Left lung (tissue), 10 donors: ENCODE results near the gene MPPED2. TPM values are rescaled to one million over a fixed set of nuclear protein-coding genes. Genes with fewer than 3 reads are reported as not detected.

Source experiments
- ATAC-seq: fragments of 200-7000 bp; cut with Tn5 transposase; one replicate; pipeline ENCODE4 v1.9.1; 2020; ENCODE audit warnings: moderate library complexity
- DNase-seq, 4 donors: peaks; one replicate each; pipeline ENCODE4 v3.0.0-alpha.2; 2013 to 2020
- H3K27ac ChIP-seq, 2 donors: fragments of 200-600 bp; sonication (generic) in 1 of 2; one replicate each; pipeline versions ENCODE4 v1.5.0 to v1.8.0; 2020 to 2021
- H3K27me3 ChIP-seq, 2 donors: fragments of 200-600 bp; sonication (generic) in 1 of 2; one replicate each; pipeline versions ENCODE4 v1.5.0 to v1.8.0; 2020 to 2021
- H3K36me3 ChIP-seq, 2 donors: fragments of 200-600 bp; sonication (generic) in 1 of 2; one replicate each; pipeline versions ENCODE4 v1.5.0 to v1.8.0; 2020 to 2021
- H3K4me1 ChIP-seq, 2 donors: fragments of 200-600 bp; one replicate each; pipeline ENCODE4 v1.8.0; 2021
- H3K4me3 ChIP-seq, 2 donors: fragments of 200-600 bp; sonication (generic) in 1 of 2; one replicate each; pipeline versions ENCODE4 v1.5.0 to v1.8.0; 2020 to 2021; ENCODE audit warnings: mild to moderate bottlenecking in 1 of 2
- H3K9me3 ChIP-seq, 2 donors: fragments of 200-600 bp; sonication (generic) in 1 of 2; one replicate each; pipeline versions ENCODE4 v1.5.0 to v1.8.0; 2020 to 2021
- intact Hi-C, 2 donors: fragments of 100-400 bp; cut with DNase I; formaldehyde crosslinking; loops; one replicate each; pipeline versions ENCODE4 v1.11.2 to v1.14.2; 2022
- polyA plus RNA-seq, 6 donors: library from polyadenylated mRNA; unstranded; fragments of 120-200 nt; gene quantifications; one replicate each; pipeline ENCODE4 v1.2.1, GENCODE V29; 2013; ENCODE audit not compliant: insufficient read length in 6 of 6
- total RNA-seq, 2 donors: library from RNA; stranded (reverse); fragmentation: NEBNext Ultra II Directional; extraction: Animal tissue kit (Norgen Biotek cat#: 25700); gene quantifications; one replicate each; pipeline ENCODE4 v1.2.1, GENCODE V29; 2021
- TF ChIP-seq, protein P1 (sequence below), 2 donors: fragments of 200-600 bp; sonication (generic) in 1 of 2; IDR thresholded peaks; one replicate each; pipeline versions ENCODE4 v1.5.0 to v1.8.0; 2021; ENCODE audit warnings: antibody characterized with exemption in 2 of 2
- donor health status: DM: no; HTN: yes; CAD: no.
- donor health status: DM: no; HTN: no; CAD: no.

Gene MPPED2
- total and polyA plus RNA-seq, 8 donors: 0.26 to 5.3 (median 3.2) TPM

DNA sequence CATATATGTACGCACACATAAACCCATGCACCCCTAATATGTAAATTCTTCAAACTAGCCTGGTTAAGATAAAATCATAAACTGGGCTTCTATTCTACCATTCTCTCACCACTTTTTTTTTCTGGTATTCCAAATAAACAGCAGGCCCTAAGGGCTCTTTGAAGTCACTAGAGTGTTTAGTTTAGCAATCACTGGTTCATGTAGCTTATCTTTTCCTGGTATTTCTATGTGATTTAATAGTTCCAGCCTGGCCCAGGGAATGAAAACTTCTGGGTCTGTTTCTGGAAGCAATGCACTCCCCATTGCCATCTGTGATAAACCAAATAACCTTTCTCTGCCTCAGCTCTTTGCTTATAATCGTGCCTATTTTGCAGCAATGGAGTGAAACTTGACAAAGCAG is 10.7 kb upstream of the MPPED2 start:
- H3K27me3 ChIP-seq: no peaks in the 10 kb centered on the region
- peak; percentile 56 for ATAC-seq
- no peak overlapping the region for H3K27ac ChIP-seq
- H3K36me3 ChIP-seq: no peaks in the 10 kb centered on the region
- intact Hi-C loops: no loop called here
- no peak overlapping the region for H3K4me3 ChIP-seq
- peak in 1 of 4 donors; percentile 18 for DNase-seq
- no peaks in the 10 kb centered on the region for H3K4me1 ChIP-seq
- TF ChIP-seq, protein P1, sequence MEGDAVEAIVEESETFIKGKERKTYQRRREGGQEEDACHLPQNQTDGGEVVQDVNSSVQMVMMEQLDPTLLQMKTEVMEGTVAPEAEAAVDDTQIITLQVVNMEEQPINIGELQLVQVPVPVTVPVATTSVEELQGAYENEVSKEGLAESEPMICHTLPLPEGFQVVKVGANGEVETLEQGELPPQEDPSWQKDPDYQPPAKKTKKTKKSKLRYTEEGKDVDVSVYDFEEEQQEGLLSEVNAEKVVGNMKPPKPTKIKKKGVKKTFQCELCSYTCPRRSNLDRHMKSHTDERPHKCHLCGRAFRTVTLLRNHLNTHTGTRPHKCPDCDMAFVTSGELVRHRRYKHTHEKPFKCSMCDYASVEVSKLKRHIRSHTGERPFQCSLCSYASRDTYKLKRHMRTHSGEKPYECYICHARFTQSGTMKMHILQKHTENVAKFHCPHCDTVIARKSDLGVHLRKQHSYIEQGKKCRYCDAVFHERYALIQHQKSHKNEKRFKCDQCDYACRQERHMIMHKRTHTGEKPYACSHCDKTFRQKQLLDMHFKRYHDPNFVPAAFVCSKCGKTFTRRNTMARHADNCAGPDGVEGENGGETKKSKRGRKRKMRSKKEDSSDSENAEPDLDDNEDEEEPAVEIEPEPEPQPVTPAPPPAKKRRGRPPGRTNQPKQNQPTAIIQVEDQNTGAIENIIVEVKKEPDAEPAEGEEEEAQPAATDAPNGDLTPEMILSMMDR (IDR thresholded peaks at IDR 0.05): no peak
- no peaks in the 10 kb centered on the region for H3K9me3 ChIP-seq

DNA sequence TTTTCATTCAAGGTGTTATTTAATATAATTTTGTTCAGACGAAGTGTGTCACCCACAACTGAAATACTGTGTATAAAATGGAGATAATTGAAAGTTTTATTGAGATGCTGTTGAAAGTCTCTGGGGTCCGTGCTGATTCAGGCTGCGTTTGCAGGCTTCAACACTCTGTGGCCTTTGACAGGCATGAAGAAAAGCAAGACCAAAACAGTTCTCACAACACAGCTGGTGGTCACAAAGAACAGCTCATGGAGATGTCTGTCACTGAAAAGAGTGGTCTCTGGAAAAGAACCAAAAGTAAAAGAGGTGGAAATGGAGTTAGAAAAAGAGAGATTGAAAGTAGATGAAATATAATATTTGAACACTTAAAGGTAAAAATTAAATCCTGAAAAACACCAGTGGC is 9.8 kb upstream of the MPPED2 start:
- TF ChIP-seq, protein P1 (IDR thresholded peaks at IDR 0.05): no peak
- Histone ChIP-seq H3K4me1 (no peaks in the 10 kb centered on the region), H3K4me3 (no peak overlapping the region), H3K27me3 (no peaks in the 10 kb centered on the region), H3K9me3 (no peaks in the 10 kb centered on the region), H3K27ac (no peak overlapping the region), H3K36me3 (no peaks in the 10 kb centered on the region)
- ATAC-seq (no peak), DNase-seq (no peak)
- intact Hi-C loops: no loop called here

DNA sequence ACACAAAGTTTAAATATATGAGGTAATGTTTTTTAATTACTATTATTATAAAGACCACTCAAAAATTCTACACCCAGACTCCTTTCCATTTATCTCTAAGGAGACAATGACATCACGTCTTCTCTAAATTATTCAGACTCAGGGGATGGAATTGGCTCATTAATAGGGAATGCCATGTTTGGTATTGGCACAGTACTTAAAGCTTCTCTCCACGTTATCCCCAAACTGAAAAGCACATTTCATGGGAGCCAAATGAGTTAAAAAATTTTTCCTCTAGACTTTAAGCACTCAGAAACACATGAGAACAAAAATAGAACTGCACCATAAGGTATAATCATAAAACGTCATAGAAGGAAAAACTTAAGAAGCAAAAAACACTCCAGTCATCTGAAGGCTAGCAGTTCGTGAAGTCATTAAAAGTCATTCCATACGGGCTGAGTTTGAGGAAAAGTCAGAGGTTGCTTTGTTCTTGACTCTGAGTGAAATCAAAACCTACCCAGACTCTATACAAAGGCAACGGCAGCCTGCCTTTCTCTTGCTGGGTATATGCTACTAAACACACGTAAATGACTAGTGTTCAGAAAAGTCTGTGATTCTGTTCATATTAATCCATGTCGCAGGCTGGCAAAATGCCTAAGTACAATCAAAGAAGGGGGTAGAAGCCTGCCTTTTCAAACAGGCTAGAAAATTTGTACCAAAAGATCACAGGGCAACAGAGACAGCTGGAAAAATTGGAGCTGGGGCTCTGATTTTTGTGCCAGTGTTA is 8.7 kb upstream of the MPPED2 start:
- Histone ChIP-seq H3K4me3 (no peak overlapping the region), H3K9me3 (no peaks in the 10 kb centered on the region), H3K4me1 (no peaks in the 10 kb centered on the region), H3K27ac (no peak overlapping the region), H3K36me3 (no peaks in the 10 kb centered on the region), H3K27me3 (no peaks in the 10 kb centered on the region)
- intact Hi-C loops: no loop called here
- TF ChIP-seq, protein P1 (IDR thresholded peaks at IDR 0.05): no peak
- ATAC-seq (no peak), DNase-seq (peak in 2 of 4 donors; percentile 12 to 23)

DNA sequence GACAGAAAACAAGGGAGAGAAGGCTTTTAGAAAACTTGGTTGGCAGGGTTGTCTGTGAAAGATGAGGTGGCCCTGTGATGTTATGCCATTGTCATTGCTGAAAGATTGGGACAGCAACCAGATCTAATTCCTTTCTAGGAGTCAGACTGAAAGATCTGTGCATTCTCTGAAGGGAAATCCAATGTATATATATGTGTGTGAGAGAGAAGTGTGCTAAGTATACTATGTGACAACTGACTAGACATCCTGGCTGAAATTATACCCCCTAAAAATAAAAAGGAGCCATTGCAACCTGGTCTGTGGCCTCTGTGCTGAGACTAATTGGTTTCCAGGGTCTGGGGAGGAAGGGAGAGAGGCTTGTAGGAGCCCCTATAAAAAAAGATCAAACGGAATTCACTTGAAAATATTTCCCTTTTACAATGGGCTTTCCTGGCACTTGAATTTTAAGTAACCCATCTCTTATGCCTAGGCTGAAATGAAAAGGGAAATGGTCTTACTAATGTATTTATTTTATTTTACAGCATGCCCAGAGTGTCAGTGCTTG is 1.2 kb upstream of the MPPED2 start:
- no peaks in the 10 kb centered on the region for H3K9me3 ChIP-seq
- TF ChIP-seq, protein P1 (IDR thresholded peaks at IDR 0.05): no peak
- DNase-seq: no peak

DNA sequence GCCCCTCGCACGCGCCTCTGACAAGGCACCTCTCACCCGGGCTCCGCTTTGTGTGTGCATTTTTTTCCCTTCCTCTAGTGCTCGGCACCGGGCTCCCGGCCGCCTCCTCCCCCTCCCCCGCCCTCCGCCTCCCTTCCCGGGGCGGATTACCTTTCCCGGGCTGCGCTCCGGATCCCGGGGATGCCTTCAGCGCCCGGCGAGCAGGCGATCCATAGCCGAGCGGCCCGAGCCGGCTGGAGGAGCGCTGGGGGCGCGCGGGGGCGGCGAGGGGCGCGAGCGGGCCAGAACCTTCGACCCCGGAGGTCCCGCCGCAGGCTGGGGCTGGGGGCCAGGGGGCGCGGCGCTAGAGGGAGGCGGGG is 282 bp downstream of the MPPED2 start:
- Histone ChIP-seq H3K27me3 (peaks cover 37 to 77% of the 10 kb centered on the region in 2 donors), H3K9me3 (no peaks in the 10 kb centered on the region), H3K4me3 (peak overlapping the region; percentile 42 to 49), H3K4me1 (peaks cover 10 to 24% of the 10 kb centered on the region in 2 donors), H3K27ac (no peak overlapping the region), H3K36me3 (no peaks in the 10 kb centered on the region)
- ATAC-seq: peak; percentile 55
- intact Hi-C loops: no loop called here
- peak in 2 of 4 donors; percentile 25 to 75 for DNase-seq
- TF ChIP-seq, protein P1 (IDR thresholded peaks at IDR 0.05): no peak

More for the DNA sequence above, 1.2 kb upstream of the MPPED2 start:
- H3K27me3 ChIP-seq: peaks cover 37 to 66% of the 10 kb centered on the region in 2 donors
- intact Hi-C loops: no loop called here
- no peaks in the 10 kb centered on the region for H3K36me3 ChIP-seq
- H3K4me3 ChIP-seq: no peak overlapping the region
- peaks cover 10 to 24% of the 10 kb centered on the region in 2 donors for H3K4me1 ChIP-seq
- no peak overlapping the region for H3K27ac ChIP-seq
- no peak for ATAC-seq
